ENCODE results near the gene PLA2G4B. TPM values are rescaled to one million over a fixed set of nuclear protein-coding genes. Genes with fewer than 3 reads are reported as not detected.

PLA2G4B gene
- total and polyA plus RNA-seq, 2 experiments from 2014 or later = 2.7 to 19.6 TPM

GRCh38 chr15:41860049-41860828 lies 21.6 kb downstream of the PLA2G4B start:
- Histone ChIP-seq H3K79me2 (no peaks in the 10 kb centered on the region), H3K9me3 (ENCODE audit: low read depth) (no peaks in the 10 kb centered on the region), H2AFZ (no peak overlapping the region), H4K20me1 (ENCODE audit: insufficient read depth, poor library complexity, severe bottlenecking) (no peaks in the 10 kb centered on the region), H3K36me3 (replicated peaks; ENCODE audit: insufficient read depth, low read depth) (no peaks in the 10 kb centered on the region), H3K9me2 (replicated peaks; ENCODE audit: insufficient read depth) (no peaks in the 10 kb centered on the region), H3K4me1 (ENCODE audit: insufficient read depth) (no peaks in the 10 kb centered on the region), H3K4me3 (no peak overlapping the region), H3K27me3 (no peaks in the 10 kb centered on the region), H3K4me2 (no peak overlapping the region), H3K27ac (no peak overlapping the region)
- DNase-seq (ENCODE audit: low spot score) = no peak
- TF ChIP-seq EZH2phosphoT487 (IDR thresholded peaks at IDR 0.05; ENCODE audit: low read depth, severe bottlenecking, unreplicated experiment) = no peak
- TF ChIP-seq, protein P1, sequence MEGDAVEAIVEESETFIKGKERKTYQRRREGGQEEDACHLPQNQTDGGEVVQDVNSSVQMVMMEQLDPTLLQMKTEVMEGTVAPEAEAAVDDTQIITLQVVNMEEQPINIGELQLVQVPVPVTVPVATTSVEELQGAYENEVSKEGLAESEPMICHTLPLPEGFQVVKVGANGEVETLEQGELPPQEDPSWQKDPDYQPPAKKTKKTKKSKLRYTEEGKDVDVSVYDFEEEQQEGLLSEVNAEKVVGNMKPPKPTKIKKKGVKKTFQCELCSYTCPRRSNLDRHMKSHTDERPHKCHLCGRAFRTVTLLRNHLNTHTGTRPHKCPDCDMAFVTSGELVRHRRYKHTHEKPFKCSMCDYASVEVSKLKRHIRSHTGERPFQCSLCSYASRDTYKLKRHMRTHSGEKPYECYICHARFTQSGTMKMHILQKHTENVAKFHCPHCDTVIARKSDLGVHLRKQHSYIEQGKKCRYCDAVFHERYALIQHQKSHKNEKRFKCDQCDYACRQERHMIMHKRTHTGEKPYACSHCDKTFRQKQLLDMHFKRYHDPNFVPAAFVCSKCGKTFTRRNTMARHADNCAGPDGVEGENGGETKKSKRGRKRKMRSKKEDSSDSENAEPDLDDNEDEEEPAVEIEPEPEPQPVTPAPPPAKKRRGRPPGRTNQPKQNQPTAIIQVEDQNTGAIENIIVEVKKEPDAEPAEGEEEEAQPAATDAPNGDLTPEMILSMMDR (IDR thresholded peaks at IDR 0.05; ENCODE audit: poor library complexity) = no peak
- no peak for TF ChIP-seq EZH2 (IDR thresholded peaks at IDR 0.05; ENCODE audit: borderline replicate concordance)
- WGBS (ENCODE audit: low lambda C conversion rate, missing lambda C conversion rate) = 74% methylated on average over 15 of the region's 15 CpGs

DNA sequence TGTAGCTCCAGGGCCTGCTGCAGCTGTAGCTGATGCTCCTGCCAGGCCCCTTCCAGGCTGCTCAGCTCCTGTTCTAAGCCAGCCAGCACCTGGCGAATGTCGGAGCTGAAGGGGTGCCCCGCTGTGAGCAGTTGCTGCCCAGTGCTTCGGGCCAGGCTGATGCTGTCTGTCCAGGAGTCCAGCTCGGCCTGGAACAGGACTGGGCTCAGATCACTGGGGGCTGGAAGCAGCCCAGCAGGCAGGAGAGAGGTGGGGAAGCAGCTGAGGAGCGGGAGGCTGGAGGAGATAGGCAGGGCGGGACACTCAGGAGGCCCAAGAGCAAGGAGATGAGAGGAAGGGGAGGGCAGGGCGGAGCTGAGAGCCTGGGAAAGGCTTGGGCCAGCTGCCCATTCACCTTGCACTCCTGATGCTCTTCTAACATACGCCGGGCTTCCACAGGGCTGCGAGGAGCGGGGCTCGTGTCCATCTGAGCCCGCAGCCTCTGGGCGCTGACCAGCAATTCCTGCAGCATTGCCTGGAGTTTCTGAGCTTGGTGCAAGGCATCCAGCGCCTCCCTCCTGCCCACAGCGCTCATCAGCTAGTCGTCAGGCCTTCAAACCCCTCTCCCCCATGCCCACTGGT lies 23.2 kb downstream of the PLA2G4B start:
- H4K20me1 ChIP-seq (ENCODE audit: insufficient read depth, poor library complexity, severe bottlenecking) = no peaks in the 10 kb centered on the region
- no peak overlapping the region for H3K4me2 ChIP-seq
- H2AFZ ChIP-seq = no peak overlapping the region
- H3K9me2 ChIP-seq (replicated peaks; ENCODE audit: insufficient read depth) = no peaks in the 10 kb centered on the region
- no peak for DNase-seq (ENCODE audit: low spot score)
- no peaks in the 10 kb centered on the region for H3K27me3 ChIP-seq
- peaks cover 12% of the 10 kb centered on the region for H3K4me1 ChIP-seq (ENCODE audit: insufficient read depth)
- TF ChIP-seq, protein P1 (IDR thresholded peaks at IDR 0.05; ENCODE audit: poor library complexity) = no peak
- TF ChIP-seq EZH2 (IDR thresholded peaks at IDR 0.05; ENCODE audit: borderline replicate concordance) (no peak), EZH2phosphoT487 (IDR thresholded peaks at IDR 0.05; ENCODE audit: low read depth, severe bottlenecking, unreplicated experiment) (no peak)
- H3K36me3 ChIP-seq (replicated peaks; ENCODE audit: insufficient read depth, low read depth) = no peaks in the 10 kb centered on the region
- H3K9me3 ChIP-seq (ENCODE audit: low read depth) = no peaks in the 10 kb centered on the region
- WGBS (ENCODE audit: low lambda C conversion rate, missing lambda C conversion rate) = 91% methylated on average over 18 of the region's 18 CpGs
- no peak overlapping the region for H3K4me3 ChIP-seq
- H3K79me2 ChIP-seq = no peaks in the 10 kb centered on the region
- no peak overlapping the region for H3K27ac ChIP-seq

DNA sequence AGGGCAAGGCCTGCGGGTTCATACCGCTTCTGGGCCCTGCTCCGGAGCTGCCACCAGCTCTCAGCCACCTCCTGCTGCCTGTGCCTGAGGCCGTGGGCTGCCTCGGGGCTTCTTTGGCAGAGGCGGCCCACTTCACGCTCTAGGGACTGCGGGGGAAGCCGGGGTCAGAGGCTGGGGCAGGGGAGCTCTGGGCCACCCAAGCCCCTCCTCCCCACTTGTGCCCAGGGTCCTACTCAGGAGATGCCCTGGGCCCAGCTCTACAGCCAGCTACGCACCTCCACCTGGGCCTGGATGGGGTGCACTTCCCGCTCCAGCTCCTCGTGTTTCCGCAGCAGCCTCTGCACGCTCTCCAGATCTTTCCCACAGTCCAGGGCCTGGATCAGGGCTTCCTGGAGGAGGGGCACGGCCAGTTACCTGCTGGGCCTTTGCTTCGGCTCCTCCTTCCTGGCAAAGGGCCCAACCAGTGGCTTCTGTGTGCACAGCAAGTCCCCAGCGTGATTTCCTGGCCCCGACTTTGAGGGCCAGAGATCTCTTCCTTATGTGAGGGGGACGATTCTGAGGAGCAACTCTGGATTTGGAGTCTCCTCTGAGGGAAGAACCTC lies 24.0 kb downstream of the PLA2G4B start:
- no peaks in the 10 kb centered on the region for H3K27me3 ChIP-seq
- TF ChIP-seq EZH2 (IDR thresholded peaks at IDR 0.05; ENCODE audit: borderline replicate concordance) = no peak
- no peak for TF ChIP-seq EZH2phosphoT487 (IDR thresholded peaks at IDR 0.05; ENCODE audit: low read depth, severe bottlenecking, unreplicated experiment)
- H3K9me2 ChIP-seq (replicated peaks; ENCODE audit: insufficient read depth) = no peaks in the 10 kb centered on the region
- no peak overlapping the region for H3K4me3 ChIP-seq
- no peaks in the 10 kb centered on the region for H4K20me1 ChIP-seq (ENCODE audit: insufficient read depth, poor library complexity, severe bottlenecking)
- no peaks in the 10 kb centered on the region for H3K79me2 ChIP-seq
- H3K27ac ChIP-seq = no peak overlapping the region
- H3K4me1 ChIP-seq (ENCODE audit: insufficient read depth) = peaks cover 12% of the 10 kb centered on the region
- 81% methylated on average over 12 of the region's 19 CpGs for WGBS (ENCODE audit: low lambda C conversion rate, missing lambda C conversion rate)
- no peaks in the 10 kb centered on the region for H3K36me3 ChIP-seq (replicated peaks; ENCODE audit: insufficient read depth, low read depth)
- H2AFZ ChIP-seq = no peak overlapping the region
- H3K9me3 ChIP-seq (ENCODE audit: low read depth) = no peaks in the 10 kb centered on the region
- DNase-seq (ENCODE audit: low spot score) = no peak
- no peak overlapping the region for H3K4me2 ChIP-seq
